ENCODE data around the gene OR8G5.

- TF ChIP-seq CTCF (IDR thresholded peaks at IDR 0.05) (no peak), EZH2 (IDR thresholded peaks at IDR 0.05; ENCODE audit: borderline replicate concordance, insufficient read depth, low read depth, low read length, poor library complexity, severe bottlenecking) (no peak)
Observed at GRCh38 chr11:124311269-124311668, 55.1 kb downstream of the OR8G5 start.

Measured in B cell (primary cell).